Measurements from ENCODE around the gene KCNH1.

Gene KCNH1

GRCh38 chr1:210920716-210921694 lies 212.9 kb downstream of the KCNH1 start:
- DNase-seq (ENCODE audit: low read depth, low spot score) = no peak

- DNase-seq (ENCODE audit: low read depth, low spot score) = no peak
Measured at GRCh38 chr1:210920258-210920657, 213.7 kb downstream of the KCNH1 start.

- no peak for DNase-seq (ENCODE audit: low read depth, low spot score)
Measured at GRCh38 chr1:210918893-210919292, 215.1 kb downstream of the KCNH1 start.

DNA sequence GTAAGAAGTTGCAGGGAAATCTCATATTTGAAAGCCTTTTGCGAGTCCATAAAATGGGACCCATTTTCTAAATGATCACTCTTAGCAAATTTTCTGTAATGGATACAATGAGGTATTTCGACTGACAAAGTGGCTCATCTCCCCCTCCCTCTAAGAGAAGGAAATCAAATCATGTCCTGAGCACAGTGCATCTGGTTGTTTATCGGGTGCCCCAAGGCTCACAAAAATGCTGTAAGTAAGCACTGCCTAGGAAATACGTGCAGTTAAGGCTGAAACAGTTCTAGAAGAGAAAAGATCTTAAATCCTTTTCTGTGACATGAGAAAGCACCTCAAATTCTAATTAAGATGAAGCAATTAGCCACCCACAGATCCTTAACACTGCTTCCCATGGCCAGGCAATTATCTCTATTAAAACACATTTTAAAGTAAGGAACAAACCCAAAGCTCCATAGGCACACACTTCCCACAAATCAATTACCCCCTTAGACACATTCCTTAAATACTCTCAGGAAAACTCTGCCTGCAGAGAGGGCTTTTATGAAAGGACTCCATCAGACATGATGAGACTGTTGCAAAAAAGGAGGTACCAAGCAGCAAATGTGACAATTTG lies 216.3 kb downstream of the KCNH1 start:
- DNase-seq (ENCODE audit: low read depth, low spot score) = no peak

DNA sequence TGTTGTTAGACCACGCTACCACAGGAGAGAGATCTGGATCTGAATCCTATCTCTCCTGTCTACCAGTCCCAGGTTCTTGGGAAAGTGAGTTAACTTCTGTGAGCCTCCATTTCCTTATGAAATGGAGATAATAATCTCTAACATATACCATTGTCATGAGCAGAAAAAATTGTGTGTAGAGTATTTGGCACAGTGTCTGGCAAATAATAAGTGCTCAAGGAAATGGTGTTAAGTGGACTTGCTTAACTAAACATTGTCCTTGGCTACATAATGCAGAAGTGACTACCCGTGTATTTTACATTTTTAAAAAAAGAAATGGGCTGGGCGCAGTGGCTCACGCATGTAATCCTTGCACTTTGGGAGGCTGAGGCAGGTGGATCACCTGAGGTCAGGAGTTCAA lies 217.4 kb downstream of the KCNH1 start:
- DNase-seq (ENCODE audit: low read depth, low spot score) = no peak

DNA sequence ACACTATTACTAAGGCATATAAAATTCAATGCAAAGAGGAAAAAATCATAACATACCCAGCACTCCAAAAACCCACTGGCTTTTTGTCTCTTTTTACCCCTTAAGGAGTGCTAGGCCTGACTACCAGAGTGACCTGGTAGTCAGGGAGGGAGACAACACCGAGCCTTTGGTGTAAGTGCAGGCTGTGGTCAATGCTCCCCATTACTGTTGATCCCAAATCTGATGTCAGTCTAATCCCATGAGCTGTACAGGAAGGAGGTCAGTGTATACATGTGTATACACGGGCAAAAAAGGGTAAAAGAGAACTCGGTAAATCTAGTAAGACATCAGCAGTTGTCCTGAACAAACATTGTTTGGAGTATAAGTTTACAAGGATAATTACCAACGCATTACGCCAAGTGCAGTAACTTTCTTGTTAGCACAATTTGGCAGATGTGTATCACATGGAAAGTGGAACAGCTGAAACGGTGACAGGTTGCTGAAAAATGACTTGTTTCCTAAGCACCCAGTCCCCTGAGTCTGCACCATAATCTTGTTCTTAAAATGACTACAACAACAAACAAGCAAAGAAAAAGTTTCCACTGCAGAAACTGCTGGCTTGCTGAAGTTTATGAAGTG lies 217.9 kb downstream of the KCNH1 start:
- no peak for DNase-seq (ENCODE audit: low read depth, low spot score)

DNA sequence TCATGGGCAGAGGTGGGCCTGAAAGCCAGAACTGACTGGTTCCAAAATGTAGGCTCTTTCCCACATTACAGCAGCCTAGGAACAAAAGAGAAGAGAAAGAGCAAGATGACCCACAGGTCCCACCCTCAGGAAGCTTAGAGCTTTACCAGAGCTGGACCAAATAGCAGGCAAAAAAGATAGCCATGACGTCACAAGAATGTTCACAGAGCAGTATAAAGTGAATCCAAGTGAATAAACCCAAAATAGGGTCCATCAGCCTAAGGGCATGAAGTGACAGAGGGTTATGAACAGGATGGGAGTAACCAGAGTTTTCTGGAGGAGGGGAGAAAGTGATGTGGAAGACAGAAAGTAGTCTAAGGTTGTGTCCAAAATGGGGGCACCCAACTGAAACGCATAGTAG lies 221.2 kb downstream of the KCNH1 start:
- DNase-seq (ENCODE audit: low read depth, low spot score) = no peak

DNA sequence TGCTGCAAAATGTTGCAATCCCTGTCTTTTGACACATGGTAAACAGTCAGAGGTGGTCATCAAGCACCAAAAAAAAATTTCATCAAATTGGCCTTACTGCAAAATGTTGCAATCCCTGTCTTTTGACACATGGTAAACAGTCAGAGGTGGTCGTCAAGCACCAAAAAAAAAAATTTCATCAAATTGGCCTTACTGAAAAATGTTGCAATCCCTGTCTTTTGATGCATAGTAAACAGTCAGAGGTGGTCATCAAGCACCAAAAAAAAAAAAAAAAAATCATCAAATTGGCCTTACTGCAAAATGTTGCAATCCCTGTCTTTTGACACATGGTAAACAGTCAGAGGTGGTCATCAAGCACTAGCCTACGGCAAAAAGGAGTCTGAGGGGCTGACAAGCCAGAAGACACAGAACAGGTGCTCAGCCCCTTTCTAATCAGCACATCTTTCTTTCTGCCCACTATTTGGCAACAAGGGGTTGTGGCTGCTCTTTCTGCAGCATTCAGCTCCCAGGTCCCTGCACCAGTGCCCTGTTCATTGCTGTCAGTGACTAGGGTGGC lies 223.8 kb downstream of the KCNH1 start:
- DNase-seq (ENCODE audit: low read depth, low spot score) = no peak

- DNase-seq (ENCODE audit: low read depth, low spot score) = no peak
Measured at GRCh38 chr1:210908791-210909190, 225.2 kb downstream of the KCNH1 start.

- no peak for DNase-seq (ENCODE audit: low read depth, low spot score)
Measured at GRCh38 chr1:210908257-210908656, 225.7 kb downstream of the KCNH1 start.

DNA sequence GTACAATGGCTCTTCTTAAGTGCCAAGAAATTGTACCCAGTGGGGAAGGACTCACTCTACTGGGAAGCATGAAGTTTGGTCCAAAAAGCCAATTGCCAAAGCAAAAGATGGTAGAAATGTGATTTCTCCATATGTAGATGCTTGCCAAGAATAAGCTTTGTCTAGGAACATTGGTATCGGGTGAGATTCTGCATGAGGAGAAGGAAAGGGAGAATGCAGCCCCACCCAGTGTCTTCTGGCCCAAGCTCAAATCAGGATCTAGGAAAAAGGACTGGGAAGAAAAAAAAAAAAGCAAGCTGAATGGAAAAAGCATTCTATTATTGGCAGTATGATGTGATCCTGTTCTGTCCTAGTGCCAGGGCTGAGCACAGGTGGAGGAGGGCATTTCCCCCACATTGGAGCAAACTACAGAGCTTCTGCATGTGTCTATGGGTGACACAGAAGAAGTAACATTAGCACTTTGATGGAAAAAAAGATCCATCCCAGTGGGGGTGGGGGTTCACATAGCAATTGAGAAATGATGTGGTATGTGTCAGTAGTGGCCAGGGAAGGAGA lies 226.6 kb downstream of the KCNH1 start:
- no peak for DNase-seq (ENCODE audit: low read depth, low spot score)

- no peak for DNase-seq (ENCODE audit: low read depth, low spot score)
Measured at GRCh38 chr1:210905944-210906453, 227.9 kb downstream of the KCNH1 start.

DNA sequence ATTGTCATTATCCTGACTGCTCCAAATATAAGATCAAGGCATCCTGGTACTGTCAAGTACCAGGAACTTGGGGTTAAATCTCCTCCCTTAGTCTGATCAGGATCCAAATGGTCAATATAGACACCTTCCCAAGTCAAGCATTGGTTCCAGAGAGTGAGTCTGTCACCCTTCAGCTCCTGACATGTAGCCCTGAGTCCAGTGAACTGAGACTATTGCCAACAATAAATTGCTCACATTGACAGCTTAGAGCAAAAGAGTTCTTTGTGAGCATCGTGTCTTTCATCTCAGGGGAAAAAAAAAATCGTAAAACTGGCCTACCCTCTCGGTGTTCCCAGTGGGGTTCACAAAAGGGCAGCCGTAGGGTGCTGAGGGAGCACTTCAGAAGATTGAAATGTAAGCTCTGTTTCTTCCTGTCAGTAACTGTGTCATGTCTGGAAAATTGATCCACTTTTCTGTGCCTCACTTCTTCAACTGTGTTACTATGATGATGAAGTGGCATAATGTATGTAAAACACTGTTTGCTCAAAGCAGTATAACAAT lies 228.5 kb downstream of the KCNH1 start:
- DNase-seq (ENCODE audit: low read depth, low spot score) = no peak

DNA sequence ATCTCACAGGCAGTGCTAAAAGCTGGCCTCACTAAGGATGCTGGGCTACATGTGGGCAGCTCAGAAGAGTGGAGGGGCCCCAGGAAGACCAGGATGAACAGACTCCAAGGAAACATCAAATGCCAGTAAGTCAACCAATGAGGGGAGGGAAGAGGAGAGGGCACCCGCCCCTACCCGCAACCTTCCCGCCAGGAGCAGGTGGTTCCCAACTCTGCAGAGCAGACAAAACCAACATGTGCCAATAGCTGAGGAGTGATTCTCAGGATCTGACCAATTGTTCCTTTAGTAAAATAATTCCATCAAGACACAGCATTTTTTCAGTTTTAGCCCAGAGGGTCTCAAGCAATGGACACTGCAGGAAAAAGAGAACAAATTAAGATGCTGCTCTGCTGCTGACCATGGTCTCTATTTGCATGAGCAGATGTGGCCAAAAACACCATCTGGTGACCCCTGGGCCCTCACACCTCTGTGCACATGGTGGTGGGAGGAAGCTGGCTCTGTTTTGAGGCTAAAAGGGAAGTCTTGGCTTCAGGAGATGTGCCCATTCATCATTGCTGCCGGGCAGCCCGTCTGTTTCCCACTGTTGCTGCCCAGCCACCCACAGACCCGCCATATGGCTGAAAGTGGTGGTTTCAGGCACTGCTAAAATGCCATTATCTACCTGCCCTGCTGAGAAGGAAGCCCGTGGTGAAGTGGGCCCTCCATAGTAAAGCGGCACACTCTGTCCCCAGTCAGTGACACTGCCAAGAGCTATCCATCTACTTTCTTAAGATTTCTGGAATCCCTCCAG lies 231.8 kb downstream of the KCNH1 start:
- no peak for DNase-seq (ENCODE audit: low read depth, low spot score)

DNA sequence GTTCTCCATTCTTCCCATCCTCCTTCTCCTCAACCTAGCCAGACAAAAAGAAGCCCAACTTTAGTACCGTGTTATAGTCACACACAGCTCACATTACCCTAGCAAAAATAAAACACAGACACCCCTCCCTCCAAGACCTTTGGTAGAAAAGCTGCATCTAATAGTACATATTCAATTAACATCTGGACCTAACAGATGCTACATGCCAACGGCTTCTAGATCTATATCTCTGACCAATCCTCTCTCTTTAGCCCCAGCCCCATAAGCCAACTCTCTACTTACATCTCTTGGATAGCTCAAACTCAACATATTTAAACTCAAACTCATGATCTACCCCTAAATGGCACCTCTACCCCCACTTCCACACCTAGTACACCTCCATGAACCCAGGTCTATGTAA lies 233.1 kb downstream of the KCNH1 start:
- DNase-seq (ENCODE audit: low read depth, low spot score) = no peak

DNA sequence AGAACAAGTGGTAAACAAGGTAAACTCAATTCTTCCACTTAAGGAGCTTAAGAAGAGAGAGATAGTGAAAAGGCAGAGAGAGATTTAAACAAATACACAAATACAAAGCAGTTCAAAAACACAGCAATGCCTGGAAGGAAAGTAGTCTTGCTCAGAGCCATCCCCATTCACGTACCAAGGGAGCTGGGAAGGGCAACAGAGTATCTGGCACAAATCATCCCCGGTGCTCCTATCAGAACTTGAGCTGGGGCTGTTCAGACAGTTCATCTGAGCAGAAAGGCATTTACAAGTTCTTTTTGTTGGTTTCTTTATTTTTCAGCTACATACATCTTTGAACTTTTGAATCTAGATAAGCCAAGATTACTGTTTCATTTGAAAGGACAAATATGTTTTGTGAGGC lies 233.9 kb downstream of the KCNH1 start:
- DNase-seq (ENCODE audit: low read depth, low spot score) = no peak

DNA sequence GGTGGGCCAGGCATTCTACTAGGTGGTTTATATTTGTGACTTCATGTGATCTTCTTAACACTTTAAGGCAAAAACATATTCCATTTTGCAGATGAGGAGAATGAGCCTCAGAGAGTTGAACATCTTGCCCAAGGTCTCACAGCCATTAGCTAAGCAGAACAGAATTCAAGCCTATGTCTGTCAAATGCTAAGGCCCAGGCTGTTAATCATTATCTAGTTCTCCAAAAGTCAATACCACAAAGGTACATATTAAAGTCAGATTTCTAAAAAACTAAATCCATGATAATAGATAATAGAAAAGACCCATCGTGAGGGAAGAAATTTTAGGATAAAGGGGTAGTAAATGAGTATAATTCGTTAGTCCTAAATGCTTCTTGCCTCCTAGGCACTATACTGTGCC lies 234.3 kb downstream of the KCNH1 start:
- no peak for DNase-seq (ENCODE audit: low read depth, low spot score)

GRCh38 chr1:210898473-210898872 lies 235.5 kb downstream of the KCNH1 start:
- no peak for DNase-seq (ENCODE audit: low read depth, low spot score)

- DNase-seq (ENCODE audit: low read depth, low spot score) = no peak
Measured at GRCh38 chr1:210883821-210884220, 250.1 kb downstream of the KCNH1 start.

GRCh38 chr1:210882414-210883221 lies 251.3 kb downstream of the KCNH1 start:
- DNase-seq (ENCODE audit: low read depth, low spot score) = no peak
